ENCODE measurements around the gene RPL10. TPM values are rescaled to one million over a fixed set of nuclear protein-coding genes. Genes with fewer than 3 reads are reported as not detected.

The RPL10 gene
- total and polyA plus RNA-seq, 2 of the 13 experiments (the other 11 are each of a cell fraction or from before 2014, with no cell fraction given): 2,381 to 4,713 TPM

- TF ChIP-seq ASH2L (IDR thresholded peaks at IDR 0.05; ENCODE audit: insufficient read length, low read depth, low read length): peak; percentile 71
- TF ChIP-seq KLF6 (CRISPR knock-in tag; IDR thresholded peaks at IDR 0.05): peak; percentile 45; the same call in 1 of the 2 replicates
- TF ChIP-seq MIER2 (CRISPR knock-in tag; IDR thresholded peaks at IDR 0.05): no peak
- no peak for TF ChIP-seq ZNF549 (CRISPR knock-in tag; IDR thresholded peaks at IDR 0.05)
- TF ChIP-seq, protein P1, sequence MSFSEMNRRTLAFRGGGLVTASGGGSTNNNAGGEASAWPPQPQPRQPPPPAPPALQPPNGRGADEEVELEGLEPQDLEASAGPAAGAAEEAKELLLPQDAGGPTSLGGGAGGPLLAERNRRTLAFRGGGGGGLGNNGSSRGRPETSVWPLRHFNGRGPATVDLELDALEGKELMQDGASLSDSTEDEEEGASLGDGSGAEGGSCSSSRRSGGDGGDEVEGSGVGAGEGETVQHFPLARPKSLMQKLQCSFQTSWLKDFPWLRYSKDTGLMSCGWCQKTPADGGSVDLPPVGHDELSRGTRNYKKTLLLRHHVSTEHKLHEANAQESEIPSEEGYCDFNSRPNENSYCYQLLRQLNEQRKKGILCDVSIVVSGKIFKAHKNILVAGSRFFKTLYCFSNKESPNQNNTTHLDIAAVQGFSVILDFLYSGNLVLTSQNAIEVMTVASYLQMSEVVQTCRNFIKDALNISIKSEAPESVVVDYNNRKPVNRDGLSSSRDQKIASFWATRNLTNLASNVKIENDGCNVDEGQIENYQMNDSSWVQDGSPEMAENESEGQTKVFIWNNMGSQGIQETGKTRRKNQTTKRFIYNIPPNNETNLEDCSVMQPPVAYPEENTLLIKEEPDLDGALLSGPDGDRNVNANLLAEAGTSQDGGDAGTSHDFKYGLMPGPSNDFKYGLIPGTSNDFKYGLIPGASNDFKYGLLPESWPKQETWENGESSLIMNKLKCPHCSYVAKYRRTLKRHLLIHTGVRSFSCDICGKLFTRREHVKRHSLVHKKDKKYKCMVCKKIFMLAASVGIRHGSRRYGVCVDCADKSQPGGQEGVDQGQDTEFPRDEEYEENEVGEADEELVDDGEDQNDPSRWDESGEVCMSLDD (CRISPR knock-in tag; IDR thresholded peaks at IDR 0.05; ENCODE audit: borderline replicate concordance): no peak
- TF ChIP-seq TBX2 (CRISPR knock-in tag; IDR thresholded peaks at IDR 0.05; ENCODE audit: borderline replicate concordance): peak; percentile 35; the same call in 1 of the 2 replicates
- no peak for TF ChIP-seq ZNF496 (CRISPR knock-in tag; IDR thresholded peaks at IDR 0.05; ENCODE audit: insufficient replicate concordance)
- 0 out of 2 replicates have a peak, but pooled peaks have one; percentile 48 for TF ChIP-seq BRD4 (CRISPR knock-in tag; IDR thresholded peaks at IDR 0.05)
- TF ChIP-seq DR1 (CRISPR knock-in tag; IDR thresholded peaks at IDR 0.05): peak; percentile 33; the same call in 1 of the 2 replicates
- peak; percentile 53; the same call in 1 of the 2 replicates for TF ChIP-seq ZNF777 (CRISPR knock-in tag; IDR thresholded peaks at IDR 0.05)
- TF ChIP-seq GLI4 (CRISPR knock-in tag; IDR thresholded peaks at IDR 0.05; ENCODE audit: borderline replicate concordance): no peak
- no peak for TF ChIP-seq THAP9 (CRISPR knock-in tag; IDR thresholded peaks at IDR 0.05; ENCODE audit: borderline replicate concordance)
- no peak for TF ChIP-seq ZNF589 (CRISPR knock-in tag; conservative IDR thresholded peaks at IDR 0.05)
- TF ChIP-seq ZGPAT (CRISPR knock-in tag; IDR thresholded peaks at IDR 0.05): peak; percentile 57; the same call in 1 of the 2 replicates
- TF ChIP-seq CHCHD3 (CRISPR knock-in tag; IDR thresholded peaks at IDR 0.05): 0 out of 2 replicates have a peak, but pooled peaks have one; percentile 24
- no peak for TF ChIP-seq SP1 (IDR thresholded peaks at IDR 0.05)
- peak; percentile 61 for TF ChIP-seq SP1 (CRISPR knock-in tag; IDR thresholded peaks at IDR 0.05)
- TF ChIP-seq SAP130 (CRISPR knock-in tag; IDR thresholded peaks at IDR 0.05; ENCODE audit: low read depth): peak; percentile 85
- peak; percentile 65; the same call in 1 of the 2 replicates for TF ChIP-seq KDM5A (IDR thresholded peaks at IDR 0.05; ENCODE audit: borderline replicate concordance, low read length)
- TF ChIP-seq NR2C2 (CRISPR knock-in tag; IDR thresholded peaks at IDR 0.05; ENCODE audit: borderline replicate concordance): peak; percentile 46; the same call in 1 of the 2 replicates
- no peak for TF ChIP-seq CAMTA2 (CRISPR knock-in tag; IDR thresholded peaks at IDR 0.05; ENCODE audit: borderline replicate concordance)
- TF ChIP-seq ZNF740 (CRISPR knock-in tag; IDR thresholded peaks at IDR 0.05): no peak
These were observed 30.3 kb downstream of the RPL10 start, which contains the start of gene ATP6AP1 (continued) for GRCh38 chrX:154428176-154429171.

Data from HepG2 (cell line).